SK-N-SH (cell line): Measurements from ENCODE around the gene CCDC148.

Experiments used
- CTCF ChIP-seq: fragments of 200-600 bp; sonication (generic); IDR thresholded peaks from 2 replicates; pipeline ENCODE4 v1.6.1; 2017; ENCODE audit warnings: antibody characterized with exemption, mild to moderate bottlenecking, moderate library complexity
- ELF1 ChIP-seq: IDR thresholded peaks from 2 replicates; pipeline ENCODE4 v1.4.0; 2012
- EP300 ChIP-seq, 2 experiments: IDR thresholded peaks; 2 replicates each; pipeline versions ENCODE4 v1.4.0 to v1.6.1; 2012; ENCODE audit warnings: borderline replicate concordance in 1 of 2, low read depth in 1 of 2, low read length in 1 of 2
- EZH2phosphoT487 ChIP-seq: fragments of 200-600 bp; sonication (generic); IDR thresholded peaks from 2 replicates; pipeline ENCODE4 v1.6.1; 2017; ENCODE audit warnings: low read depth, mixed run types, mild to moderate bottlenecking, antibody characterized with exemption, moderate library complexity, borderline replicate concordance
- FOXJ3 ChIP-seq: sonication (generic); formaldehyde crosslinking; IDR thresholded peaks from 2 replicates; pipeline ENCODE4 v1.5.1; 2020; ENCODE audit warnings: mild to moderate bottlenecking, missing genetic modification reagents
- GABPA ChIP-seq: IDR thresholded peaks from 2 replicates; pipeline ENCODE4 v1.4.0; 2012; ENCODE audit warnings: low read depth, mild to moderate bottlenecking
- NFIC ChIP-seq: IDR thresholded peaks from 2 replicates; pipeline ENCODE4 v1.4.0; 2012; ENCODE audit warnings: borderline replicate concordance
- NRF1 ChIP-seq: IDR thresholded peaks from 2 replicates; pipeline ENCODE4 v1.6.1; 2012; ENCODE audit warnings: low read depth, mild to moderate bottlenecking, low read length
- POLR2AphosphoS5 ChIP-seq: IDR thresholded peaks from 2 replicates; pipeline ENCODE4 v1.6.1; 2012; ENCODE audit warnings: low read depth, low read length
- REST ChIP-seq: IDR thresholded peaks from 2 replicates; pipeline ENCODE4 v1.6.1; 2012; ENCODE audit warnings: mild to moderate bottlenecking, low read depth, low read length, moderate library complexity
- RFX5 ChIP-seq: IDR thresholded peaks from 2 replicates; pipeline ENCODE4 v1.6.1; 2012; ENCODE audit warnings: mild to moderate bottlenecking, improper control_type of control experiment, low read length
- TAF1 ChIP-seq: IDR thresholded peaks from 2 replicates; pipeline ENCODE4 v1.6.1; 2012; ENCODE audit warnings: low read depth, mild to moderate bottlenecking, low read length, moderate library complexity, borderline replicate concordance
- USF2 ChIP-seq: fragments of 150-350 bp; IDR thresholded peaks from 2 replicates; pipeline ENCODE4 v1.6.1; 2017; ENCODE audit warnings: antibody characterized with exemption, low read length, low read depth, borderline replicate concordance
- ZBTB33 ChIP-seq: IDR thresholded peaks from 2 replicates; pipeline ENCODE4 v1.4.0; 2012; ENCODE audit warnings: low read depth, borderline replicate concordance

- TF ChIP-seq CTCF (no peak), FOXJ3 (CRISPR knock-in tag) (no peak), EP300 (IDR thresholded peaks at IDR 0.05; ENCODE audit: borderline replicate concordance in 1 of 2, low read depth in 1 of 2, low read length in 1 of 2) (no peak), REST (no peak), ELF1 (no peak), NRF1 (no peak), GABPA (no peak), EZH2phosphoT487 (no peak), TAF1 (no peak), ZBTB33 (no peak), POLR2AphosphoS5 (no peak), USF2 (no peak), NFIC (no peak), RFX5 (no peak)
These were observed 110.5 kb downstream of the CCDC148 start for GRCh38 chr2:158346032-158346431.
